BJ (cell line): Measurements from ENCODE around the gene MUC3A. TPM values are rescaled to one million over a fixed set of nuclear protein-coding genes. Genes with fewer than 3 reads are reported as not detected.
"Not testable (repeated sequence)": the region's sequence is repeated elsewhere in the genome, so short reads cannot be mapped to it uniquely, and the experiment has no call there.

Experiments used
- CTCF ChIA-PET: fragments of 350-600 bp; formaldehyde crosslinking; extraction: SDS; loops from one replicate; lab custom pipeline; 2021; ENCODE audit warnings: antibody characterized with exemption, inconsistent platforms; lab: Yijun Ruan, JAX
- POLR2A ChIA-PET: fragments of 300-600 bp; sonication (Branson Sonifier 250); formaldehyde crosslinking; extraction: SDS; loops from one replicate; lab custom pipeline; 2021; ENCODE audit warnings: antibody characterized with exemption; lab: Charles Lee
- DNase-seq: peaks from one replicate; pipeline ENCODE4 v3.0.0-alpha.2; 2011; ENCODE audit warnings: low read depth
- H3K27me3 ChIP-seq: 2 replicates; pipeline ENCODE4 v1.6.0; 2011; ENCODE audit warnings: low read length; ENCODE audit not compliant: control insufficient read depth, insufficient read depth
- H3K36me3 ChIP-seq: 2 replicates; pipeline ENCODE4 v1.5.1; 2011; ENCODE audit warnings: low read length; ENCODE audit not compliant: control insufficient read depth, insufficient read depth
- H3K4me3 ChIP-seq: 2 replicates; pipeline ENCODE4 v1.5.1; 2011; ENCODE audit warnings: low read depth, mild to moderate bottlenecking, control low read depth, low read length
- CTCF ChIP-seq: IDR thresholded peaks from 2 replicates; pipeline ENCODE4 v1.5.1; 2011; ENCODE audit warnings: low read depth, mild to moderate bottlenecking, control low read depth, inconsistent platforms, low read length, moderate library complexity; ENCODE audit not compliant: insufficient read depth
- polyA plus RNA-seq: library from polyadenylated mRNA; depleted of rRNA; stranded (reverse); fragments of >200 nt; gene quantifications from 2 replicates; pipeline ENCODE4 v1.2.3, GENCODE V29; 2011

Gene MUC3A
- polyA plus RNA-seq, 1 experiment = not detected

- DNase-seq = no peak
- TF ChIP-seq CTCF = no peak
- ChIA-PET POLR2A (no interaction called here), CTCF (interaction anchor here (1.0 to 1.1 kb wide), 2 partner anchors 80 to 81 kb away, joined by 3 read pairs; no protein-coding TSS in a partner anchor)
- no peak overlapping the region for H3K4me3 ChIP-seq
- peaks cover 2% of the 10 kb centered on the region; the same call in 1 of the 2 replicates for H3K27me3 ChIP-seq
- H3K36me3 ChIP-seq = no peaks in the 10 kb centered on the region
Observed at GRCh38 chr7:100978300-100978699, 29.0 kb downstream of the MUC3A start.

GRCh38 chr7:100983451-100984187 lies 34.3 kb downstream of the MUC3A start:
- peaks cover 2% of the 10 kb centered on the region; the same call in 1 of the 2 replicates for H3K27me3 ChIP-seq
- no peak for TF ChIP-seq CTCF
- CTCF ChIA-PET = interaction anchor here (0.6 kb wide), 1 partner anchor 39 kb away, joined by 4 read pairs; no protein-coding TSS in a partner anchor
- H3K36me3 ChIP-seq = no peaks in the 10 kb centered on the region
- H3K4me3 ChIP-seq = no peak overlapping the region
- POLR2A ChIA-PET = no interaction called here
- DNase-seq = peak; percentile 71

GRCh38 chr7:100984241-100984918 lies 35.0 kb downstream of the MUC3A start:
- H3K36me3 ChIP-seq, H3K27me3 ChIP-seq, H3K4me3 ChIP-seq, DNase-seq, POLR2A ChIA-PET: not testable (repeated sequence)
- CTCF ChIA-PET = interaction anchor here (1.9 kb wide), 1 partner anchor 75 kb away, joined by 6 read pairs; no protein-coding TSS in a partner anchor

GRCh38 chr7:100985033-100985797 lies 35.9 kb downstream of the MUC3A start:
- DNase-seq, H3K27me3 ChIP-seq, POLR2A ChIA-PET, H3K4me3 ChIP-seq, H3K36me3 ChIP-seq: not testable (repeated sequence)
- CTCF ChIA-PET = interaction anchor here (0.6 to 1.9 kb wide), 2 partner anchors 74 to 807 kb away, joined by 3 to 6 read pairs; no protein-coding TSS in a partner anchor

GRCh38 chr7:100991631-100992030 lies 42.3 kb downstream of the MUC3A start:
- POLR2A ChIA-PET = no interaction called here
- DNase-seq = no peak
- Histone ChIP-seq H3K36me3 (no peaks in the 10 kb centered on the region), H3K4me3 (no peak overlapping the region), H3K27me3 (no peaks in the 10 kb centered on the region)
- CTCF ChIA-PET = no interaction called here
- no peak for TF ChIP-seq CTCF

- CTCF ChIA-PET, DNase-seq, H3K27me3 ChIP-seq, POLR2A ChIA-PET, H3K36me3 ChIP-seq, H3K4me3 ChIP-seq: not testable (repeated sequence)
Observed at GRCh38 chr7:100992280-100992679, 42.9 kb downstream of the MUC3A start.

- H3K27me3 ChIP-seq, DNase-seq, POLR2A ChIA-PET, CTCF ChIA-PET, H3K36me3 ChIP-seq, H3K4me3 ChIP-seq: not testable (repeated sequence)
Observed at GRCh38 chr7:100994671-100995070, 45.3 kb downstream of the MUC3A start.

- POLR2A ChIA-PET, DNase-seq, H3K27me3 ChIP-seq, H3K4me3 ChIP-seq, CTCF ChIA-PET, H3K36me3 ChIP-seq: not testable (repeated sequence)
Observed at GRCh38 chr7:100998530-100998929, 49.2 kb downstream of the MUC3A start.

GRCh38 chr7:100999334-100999733 lies 50.0 kb downstream of the MUC3A start:
- H3K27me3 ChIP-seq, CTCF ChIA-PET, POLR2A ChIA-PET, H3K4me3 ChIP-seq, H3K36me3 ChIP-seq, DNase-seq: not testable (repeated sequence)
